Measurements from ENCODE around the gene EVI5L. TPM values are rescaled to one million over a fixed set of nuclear protein-coding genes. Genes with fewer than 3 reads are reported as not detected.

Gene EVI5L
- total RNA-seq, 4 donors from 2014 or later, result 17.5 to 24.6 (median 20.4) TPM

DNA sequence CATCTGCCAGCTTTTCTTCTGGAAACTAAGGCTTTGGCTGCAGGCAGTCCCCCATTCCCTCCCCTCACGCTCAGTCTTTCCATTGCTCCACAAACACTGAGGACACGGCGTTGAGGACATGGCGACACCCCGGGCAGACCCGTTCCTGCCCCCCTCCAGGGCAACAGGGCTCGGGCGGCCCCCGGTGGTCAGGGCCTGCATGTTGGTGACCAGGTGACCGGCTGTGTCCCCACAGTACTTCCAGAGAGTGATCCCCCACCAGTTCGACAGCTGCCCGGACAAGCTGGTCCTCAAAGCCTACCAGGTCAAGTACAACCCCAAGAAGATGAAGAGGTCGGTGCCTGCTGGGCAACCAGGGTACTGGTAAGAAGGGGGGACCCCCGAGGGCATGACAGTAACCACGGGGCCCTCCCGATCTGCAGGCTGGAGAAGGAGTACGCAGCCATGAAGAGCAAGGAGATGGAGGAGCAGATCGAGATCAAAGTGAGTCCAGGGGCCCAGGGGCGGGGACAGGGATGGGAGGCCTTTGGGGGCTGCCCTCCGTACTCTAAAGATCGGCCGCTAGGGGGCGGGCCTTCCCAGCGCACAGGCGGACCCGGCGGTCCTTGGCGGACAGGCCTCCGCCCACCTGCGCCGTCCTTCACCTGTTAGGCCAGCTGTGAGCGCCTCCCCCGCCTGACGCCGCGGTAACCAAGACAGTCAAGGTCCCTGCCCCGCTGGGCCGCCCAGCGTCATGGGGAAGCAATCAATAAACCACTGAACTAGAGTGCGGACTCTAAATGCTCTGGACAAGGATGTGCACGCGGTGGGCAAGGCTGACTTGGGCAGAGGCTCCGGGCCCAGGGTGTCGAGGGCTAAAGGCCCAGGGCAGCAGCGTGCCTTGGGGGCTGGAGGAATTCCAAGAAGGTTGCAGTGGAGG lies 23.1 kb downstream of the EVI5L start:
- DNase-seq, result peak in 1 of 2 donors; percentile 44
- no peak overlapping the region for H3K4me3 ChIP-seq
- no peak overlapping the region for H3K27ac ChIP-seq
- TF ChIP-seq CTCF (IDR thresholded peaks at IDR 0.05 in 4 of 5, conservative IDR thresholded peaks at IDR 0.05 in 1 of 5) (peak; percentile 52 to 86 (median 79)), POLR2A (IDR thresholded peaks at IDR 0.05) (no peak)
- in situ Hi-C loops (cut with MboI; ENCODE audit: low sequenced_read_pairs in 4 of 4) (no loop called here), intact Hi-C loops (cut with DNase I; ENCODE audit: low total_unique reads) (loop anchor here (2.0 to 10.0 kb wide), 3 partner anchors 74 to 399 kb away; partner anchors contain the start of genes CTXN1 and ELAVL1)
- H3K27me3 ChIP-seq, result peaks cover 0 to 3% (median 0%) of the 10 kb centered on the region in 3 donors
- peak; percentile 45 to 72 for ATAC-seq
- H3K4me1 ChIP-seq, result peaks cover 0 to 6% of the 10 kb centered on the region in 2 donors
- H3K36me3 ChIP-seq, result no peaks in the 10 kb centered on the region
- no peaks in the 10 kb centered on the region for H3K9me3 ChIP-seq

GRCh38 chr19:7853770-7854128 lies 23.7 kb downstream of the EVI5L start:
- no peak for TF ChIP-seq POLR2A (IDR thresholded peaks at IDR 0.05)
- no peak for TF ChIP-seq CTCF (IDR thresholded peaks at IDR 0.05 in 4 of 5, conservative IDR thresholded peaks at IDR 0.05 in 1 of 5)
- peaks cover 0 to 3% (median 0%) of the 10 kb centered on the region in 3 donors for H3K27me3 ChIP-seq
- in situ Hi-C loops (cut with MboI; ENCODE audit: low sequenced_read_pairs in 4 of 4), result no loop called here
- H3K36me3 ChIP-seq, result no peaks in the 10 kb centered on the region
- ATAC-seq, result no peak
- no peak overlapping the region for H3K4me3 ChIP-seq
- no peak overlapping the region for H3K27ac ChIP-seq
- intact Hi-C loops (cut with DNase I; ENCODE audit: low total_unique reads), result loop anchor here (2.0 to 10.0 kb wide), 3 partner anchors 73 to 399 kb away; partner anchors contain the start of genes CTXN1 and ELAVL1
- peaks cover 0 to 6% of the 10 kb centered on the region in 2 donors for H3K4me1 ChIP-seq
- H3K9me3 ChIP-seq, result no peaks in the 10 kb centered on the region
- DNase-seq, result no peak

DNA sequence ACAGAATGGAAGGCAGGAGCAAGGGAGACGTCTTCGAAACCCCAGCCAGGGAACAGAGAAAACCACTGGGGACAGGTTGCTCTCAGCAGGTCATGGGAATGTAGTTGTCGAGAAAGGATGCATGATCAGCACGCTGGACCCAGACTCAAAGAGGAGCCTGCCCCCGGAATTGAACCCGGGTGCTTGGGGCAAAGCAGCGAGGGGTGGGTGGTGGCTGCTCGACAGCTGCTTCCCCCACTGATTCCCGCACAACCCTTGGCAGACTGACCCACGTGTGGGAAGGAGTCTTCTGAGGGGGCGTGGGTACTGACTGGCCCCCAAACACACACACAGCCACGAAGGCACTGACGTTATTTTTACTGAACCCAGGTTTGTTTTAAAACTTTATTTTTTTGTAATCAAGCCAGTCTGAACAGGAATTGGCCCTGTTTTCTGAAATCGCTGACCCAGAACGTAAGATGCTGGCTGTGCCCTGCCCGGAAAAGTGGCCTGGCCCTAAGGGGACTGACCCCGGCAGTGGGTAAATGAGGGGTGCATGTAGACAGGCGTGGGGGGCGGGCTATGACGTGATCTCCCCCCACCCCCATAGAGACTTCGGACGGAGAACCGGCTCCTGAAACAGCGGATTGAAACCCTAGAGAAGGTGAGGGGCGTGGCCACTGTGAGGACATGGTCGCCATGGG lies 25.5 kb downstream of the EVI5L start:
- in situ Hi-C loops (cut with MboI; ENCODE audit: low sequenced_read_pairs in 4 of 4), result no loop called here
- intact Hi-C loops (cut with DNase I; ENCODE audit: low total_unique reads), result loop anchor here (10.0 kb wide), 1 partner anchor 149 kb away; the partner anchor contains the start of gene ELAVL1
- DNase-seq (no peak), ATAC-seq (no peak)
- Histone ChIP-seq H3K4me3 (no peak overlapping the region), H3K27me3 (peaks cover 0 to 5% (median 3%) of the 10 kb centered on the region in 3 donors), H3K27ac (no peak overlapping the region), H3K4me1 (peaks cover 0 to under 1% of the 10 kb centered on the region in 2 donors), H3K36me3 (no peaks in the 10 kb centered on the region), H3K9me3 (no peaks in the 10 kb centered on the region)
- TF ChIP-seq POLR2A (IDR thresholded peaks at IDR 0.05) (no peak), CTCF (IDR thresholded peaks at IDR 0.05 in 4 of 5, conservative IDR thresholded peaks at IDR 0.05 in 1 of 5) (no peak)

- no peaks in the 10 kb centered on the region for H3K36me3 ChIP-seq
- in situ Hi-C loops (cut with MboI; ENCODE audit: low sequenced_read_pairs in 4 of 4), result no loop called here
- H3K4me1 ChIP-seq, result no peaks in the 10 kb centered on the region
- no peak overlapping the region for H3K4me3 ChIP-seq
- peaks cover 1 to 10% (median 9%) of the 10 kb centered on the region in 3 donors for H3K27me3 ChIP-seq
- TF ChIP-seq CTCF (IDR thresholded peaks at IDR 0.05 in 4 of 5, conservative IDR thresholded peaks at IDR 0.05 in 1 of 5), result no peak
- no peak for TF ChIP-seq POLR2A (IDR thresholded peaks at IDR 0.05)
- ATAC-seq, result no peak
- no peaks in the 10 kb centered on the region for H3K9me3 ChIP-seq
- intact Hi-C loops (cut with DNase I; ENCODE audit: low total_unique reads), result loop anchor here (10.0 kb wide), 1 partner anchor 149 kb away; the partner anchor contains the start of gene ELAVL1
- no peak for DNase-seq
- no peak overlapping the region for H3K27ac ChIP-seq
These were observed 26.1 kb downstream of the EVI5L start for GRCh38 chr19:7856109-7856591.
